HG03095 (cell line): Measurements from ENCODE around the gene ERC1.
A peak's percentile ranks its signal among the peaks of the same experiment; 100 is the strongest.
"Not testable (repeated sequence)": the region's sequence is repeated elsewhere in the genome, so short reads cannot be mapped to it uniquely, and the experiment has no call there.

Experiments used
- ATAC-seq: cut with Tn5 transposase; IDR thresholded peaks from one replicate; pipeline ENCODE4 v1.9.1; 2021; ENCODE audit warnings: moderate library complexity; ENCODE audit not compliant: unreplicated experiment

Gene ERC1

DNA sequence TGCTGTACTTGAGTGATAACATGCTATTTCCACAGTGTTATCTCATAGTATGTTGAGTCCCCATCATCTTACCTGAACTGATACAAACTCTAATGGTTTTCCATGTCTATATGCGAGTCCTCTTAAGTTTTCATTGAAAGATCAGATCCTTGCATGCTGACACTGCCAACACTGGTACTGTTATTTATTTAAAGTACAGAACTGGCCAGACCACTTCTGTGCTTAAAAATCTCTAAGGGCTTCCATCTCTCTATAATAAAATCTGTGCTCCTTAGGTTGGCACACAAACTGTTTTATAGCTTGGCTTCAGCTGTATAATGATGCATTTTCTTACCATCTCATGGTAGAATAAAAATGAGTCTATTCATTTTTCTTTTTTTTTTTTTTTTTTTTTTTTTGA is 188.1 kb downstream of the ERC1 start:
- no peak for ATAC-seq

DNA sequence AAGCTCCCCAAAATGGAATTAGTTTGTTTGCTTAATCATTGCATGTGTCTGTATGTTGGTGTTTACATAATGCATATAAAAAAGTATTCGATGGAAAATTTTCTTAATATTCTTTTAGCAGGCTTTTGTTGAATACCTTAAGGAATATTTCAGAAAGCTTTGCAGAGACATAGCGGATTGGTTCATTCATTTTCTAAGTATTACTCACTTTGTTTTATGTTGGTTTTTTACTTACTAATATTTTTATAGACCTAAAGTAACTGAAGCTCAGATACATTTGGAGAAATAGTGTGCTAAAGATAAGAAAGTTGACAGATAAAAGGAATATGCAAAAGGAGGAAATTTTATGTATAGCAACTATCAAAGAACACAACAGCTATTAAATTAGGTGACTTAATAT is 191.0 kb downstream of the ERC1 start:
- no peak for ATAC-seq

DNA sequence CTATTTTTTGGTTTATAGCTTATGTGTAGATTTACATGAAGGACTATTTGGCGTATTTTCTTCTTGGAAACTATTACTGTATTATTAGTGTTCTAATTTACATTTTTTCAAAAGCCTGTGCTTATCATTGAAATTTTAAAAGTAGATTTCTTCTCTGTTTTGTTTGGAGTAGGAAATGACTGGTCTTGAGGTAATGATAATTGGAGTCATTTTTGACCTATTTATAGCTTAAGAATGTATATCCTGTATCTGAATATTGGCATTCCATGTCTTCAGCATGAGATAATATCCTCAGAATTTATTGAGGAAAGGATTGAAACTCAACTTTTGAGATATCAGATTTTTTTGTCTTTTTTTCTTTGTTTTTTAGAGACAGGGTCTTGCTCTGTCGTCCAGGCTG is 193.4 kb downstream of the ERC1 start:
- ATAC-seq, result no peak

DNA sequence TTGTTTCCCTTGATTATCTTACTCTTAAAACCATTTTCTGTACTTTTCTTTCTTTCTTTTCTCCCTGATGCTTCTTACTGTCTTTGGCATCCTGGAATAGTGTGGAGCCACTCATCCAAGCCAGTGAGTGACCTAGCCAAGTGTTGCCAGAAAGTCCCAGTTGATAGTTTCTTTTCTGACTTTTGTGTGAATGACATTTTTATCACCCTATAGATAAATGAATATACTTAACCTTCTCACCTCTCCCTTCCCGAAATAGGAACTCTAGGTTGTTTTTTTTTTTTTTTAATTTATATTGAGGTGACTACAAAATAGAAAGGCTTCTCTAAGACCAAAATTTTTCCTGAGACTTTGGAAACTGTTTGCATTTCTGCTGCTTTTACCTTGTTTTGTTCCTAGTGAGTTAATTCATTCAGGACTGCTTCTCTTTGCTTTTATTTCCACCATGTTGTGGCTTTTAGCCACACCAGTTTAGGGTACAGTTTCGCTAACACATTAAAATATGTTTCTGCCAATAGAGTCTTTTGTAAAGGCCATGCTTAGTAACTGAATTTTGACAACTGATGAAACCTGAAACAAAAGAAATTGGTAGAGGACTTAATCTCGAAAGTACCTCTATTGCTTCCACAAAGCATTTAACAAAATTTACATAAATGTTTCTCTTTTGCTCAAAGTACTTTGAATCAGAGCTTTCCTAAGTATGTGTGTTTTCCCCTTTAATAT is 194.6 kb downstream of the ERC1 start:
- ATAC-seq, result peak; percentile 54

DNA sequence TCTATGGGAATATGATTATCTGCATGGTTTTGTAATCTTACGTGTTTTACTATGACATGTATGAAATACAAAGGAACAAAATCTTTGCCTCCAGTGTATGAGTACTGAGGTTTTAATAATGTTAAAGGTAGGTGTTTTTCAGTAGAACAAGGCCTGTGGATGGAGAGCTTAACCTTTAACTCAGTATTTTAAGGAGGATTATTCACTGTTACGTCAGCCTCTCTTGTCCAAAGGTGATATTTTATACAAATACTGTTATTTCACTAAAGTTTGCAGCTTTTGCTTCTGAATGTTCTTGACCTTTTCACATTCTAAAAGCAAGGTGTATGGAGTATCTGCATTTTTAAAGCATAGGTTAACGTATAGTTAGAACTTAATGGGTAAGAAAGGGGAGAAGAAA is 195.3 kb downstream of the ERC1 start:
- no peak for ATAC-seq

DNA sequence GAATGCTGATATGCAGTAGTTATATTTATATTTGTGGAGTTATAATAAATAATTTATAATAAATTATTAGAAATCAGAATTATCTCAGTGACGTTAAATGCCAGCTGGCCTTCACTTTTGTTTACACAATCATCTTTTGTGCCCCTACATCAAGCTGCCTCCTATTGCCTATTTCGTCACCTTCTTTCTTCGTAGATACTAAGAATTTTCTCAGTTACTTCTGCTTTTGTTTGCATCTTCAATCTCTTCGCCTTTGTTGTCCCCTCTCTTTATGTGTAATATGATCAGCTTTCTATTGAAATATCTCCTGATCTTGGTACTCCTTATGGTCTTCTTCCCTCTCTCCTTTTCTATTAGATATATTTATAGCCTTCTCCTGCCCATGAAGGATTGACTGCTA is 197.0 kb downstream of the ERC1 start:
- no peak for ATAC-seq

DNA sequence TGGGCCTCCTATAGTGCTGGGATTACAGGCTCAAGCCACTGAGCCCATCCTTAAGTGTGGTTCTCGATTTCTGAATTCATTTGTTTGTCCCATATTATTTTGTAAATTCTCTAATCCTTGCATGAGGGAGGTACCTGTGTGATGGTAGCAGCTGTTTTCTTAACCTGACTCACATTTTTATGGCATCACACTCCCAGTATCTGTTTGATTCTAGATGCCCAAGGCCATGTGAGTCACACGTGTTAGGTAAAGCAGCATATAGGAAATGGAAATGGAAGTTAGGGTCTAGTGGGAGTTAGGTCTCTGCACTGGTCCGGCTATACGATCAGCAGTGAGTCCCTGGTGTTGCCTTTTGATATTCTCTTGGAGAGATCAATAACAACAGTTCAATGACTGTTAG is 198.1 kb downstream of the ERC1 start:
- no peak for ATAC-seq

DNA sequence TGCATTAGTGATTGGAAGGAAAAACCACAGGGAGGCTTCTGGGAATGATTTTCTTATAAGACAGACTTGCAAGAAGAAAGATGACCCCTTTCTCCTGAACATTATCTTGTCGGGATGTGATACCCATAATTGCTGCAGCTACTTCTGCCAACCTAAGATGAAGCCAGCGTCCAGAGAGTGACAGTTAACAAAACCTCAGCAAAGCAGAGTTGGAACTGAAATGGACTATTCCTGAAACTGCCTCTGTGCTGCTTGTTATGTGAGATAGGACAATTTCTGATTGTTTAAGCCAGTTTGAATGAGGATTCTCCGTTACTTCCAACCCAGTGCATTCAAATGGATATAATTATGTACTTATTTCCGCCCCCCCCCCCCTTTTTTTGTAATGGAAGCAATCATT is 204.5 kb downstream of the ERC1 start:
- ATAC-seq, result no peak

DNA sequence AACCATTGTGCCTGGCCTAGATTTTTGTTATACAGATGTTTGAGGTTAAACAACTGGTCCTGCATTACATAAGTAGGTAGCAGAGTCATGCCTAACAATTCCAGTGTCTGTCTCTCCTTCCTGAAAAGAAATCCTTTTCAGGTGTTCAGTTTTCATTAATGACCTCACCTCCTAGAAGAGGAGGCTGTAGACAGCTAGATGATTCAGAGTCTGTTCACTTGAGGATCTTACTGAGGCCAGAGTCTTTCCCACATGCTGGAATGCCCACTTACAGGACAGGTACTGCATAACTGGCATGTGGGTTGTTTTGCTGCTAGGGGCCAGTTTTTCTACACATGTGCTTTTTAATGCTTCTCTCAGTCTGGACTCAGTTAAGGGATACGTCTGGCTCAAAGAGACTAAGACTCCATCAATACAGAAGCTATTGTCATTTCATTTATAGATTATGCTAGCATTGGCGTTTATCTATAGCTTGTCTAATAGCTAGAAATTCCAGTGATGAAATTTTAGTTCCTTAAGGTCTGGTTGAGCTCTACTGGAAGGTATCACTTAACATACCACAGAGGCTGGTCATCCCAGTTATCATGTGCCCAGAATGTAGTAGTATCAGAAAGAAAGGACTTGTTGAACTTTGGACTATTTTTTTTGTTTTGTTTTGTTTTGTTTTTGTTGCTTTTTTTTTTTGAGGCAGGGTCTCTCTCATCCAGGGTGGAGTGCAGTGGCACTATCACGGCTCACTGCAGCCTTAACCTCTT is 206.4 kb downstream of the ERC1 start:
- ATAC-seq, result no peak

DNA sequence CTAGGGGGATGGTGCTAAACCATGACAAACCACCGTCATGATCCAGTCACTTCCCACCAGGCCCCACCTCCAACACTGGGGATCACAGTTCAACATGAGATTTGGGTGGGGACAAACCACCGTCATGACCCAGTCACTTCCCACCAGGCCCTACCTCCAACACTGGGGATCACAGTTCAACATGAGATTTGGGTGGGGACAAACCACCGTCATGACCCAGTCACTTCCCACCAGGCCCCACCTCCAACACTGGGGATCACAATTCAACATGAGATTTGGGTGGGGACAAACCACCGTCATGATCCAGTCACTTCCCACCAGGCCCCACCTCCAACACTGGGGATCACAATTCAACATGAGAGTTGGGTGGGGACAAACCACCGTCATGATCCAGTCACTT is 207.8 kb downstream of the ERC1 start:
- ATAC-seq, result not testable (repeated sequence)

DNA sequence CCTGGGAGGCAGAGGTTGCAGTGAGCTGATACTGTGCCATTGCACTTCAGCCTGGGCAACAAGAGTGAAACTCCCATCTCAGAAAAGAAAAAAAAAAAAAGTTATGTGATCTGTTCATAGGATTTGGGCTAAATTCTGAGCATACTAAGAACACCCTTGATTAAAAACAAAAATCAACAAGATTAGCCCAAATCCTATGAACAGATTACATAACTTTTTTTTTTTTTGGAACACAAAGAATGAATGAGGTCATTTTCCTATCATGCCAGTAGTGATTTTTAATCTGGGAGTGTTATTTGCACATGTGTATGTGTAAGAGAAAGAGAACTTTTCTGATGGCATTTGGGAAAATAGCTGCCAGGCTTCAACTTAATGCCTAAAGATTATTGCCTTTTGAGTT is 208.7 kb downstream of the ERC1 start:
- ATAC-seq, result no peak

DNA sequence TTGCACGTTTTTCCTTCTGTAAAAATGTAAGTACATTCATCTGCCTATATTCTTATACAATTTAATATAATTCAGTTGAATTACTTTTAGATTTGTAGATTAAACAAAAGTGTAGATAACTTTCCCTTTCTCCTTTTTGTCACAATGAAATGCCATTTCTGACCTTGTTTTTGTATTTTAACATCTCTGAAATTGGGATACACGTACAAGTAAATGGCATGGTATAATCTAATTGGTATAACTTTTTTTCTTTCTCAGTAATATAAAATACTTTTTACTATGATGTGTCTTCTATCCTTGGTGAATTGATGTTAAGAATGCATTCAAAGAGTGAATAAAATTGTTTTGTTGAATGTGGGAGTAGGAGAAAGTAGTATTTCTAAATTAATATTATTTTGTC is 210.0 kb downstream of the ERC1 start:
- ATAC-seq, result no peak

DNA sequence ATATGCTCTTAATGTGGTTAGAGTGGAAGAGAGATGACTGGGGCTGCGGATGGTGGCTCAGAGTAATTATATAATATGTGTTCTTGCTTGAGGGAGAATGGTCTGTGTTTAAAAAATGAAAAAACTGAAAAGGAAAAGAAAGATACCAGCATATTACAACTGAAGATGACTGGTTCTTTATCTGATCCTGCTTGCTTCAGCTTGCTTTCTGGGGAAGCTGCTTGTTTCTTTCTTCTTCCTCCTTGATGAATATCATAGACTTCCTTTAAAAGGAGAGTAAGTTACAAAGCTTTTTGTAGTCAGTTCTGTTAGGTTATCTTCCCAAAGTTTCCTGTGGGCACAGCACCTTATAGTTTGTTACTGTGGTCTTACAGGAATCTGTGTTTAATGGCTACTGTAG is 210.9 kb downstream of the ERC1 start:
- no peak for ATAC-seq

DNA sequence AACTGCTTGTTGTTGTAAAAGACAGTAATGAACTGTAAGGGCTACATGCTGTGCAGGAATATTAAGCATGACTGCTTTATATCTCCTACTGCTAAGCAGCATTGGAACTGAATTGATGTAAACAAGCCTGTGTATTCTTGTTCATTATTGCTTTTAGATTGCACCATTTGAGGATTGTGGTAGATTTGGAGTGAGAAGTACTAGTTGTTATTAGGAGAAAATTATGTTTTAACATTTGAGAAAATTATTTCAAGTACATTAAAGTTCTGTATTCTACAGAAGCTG is 212.7 kb downstream of the ERC1 start:
- ATAC-seq, result no peak

DNA sequence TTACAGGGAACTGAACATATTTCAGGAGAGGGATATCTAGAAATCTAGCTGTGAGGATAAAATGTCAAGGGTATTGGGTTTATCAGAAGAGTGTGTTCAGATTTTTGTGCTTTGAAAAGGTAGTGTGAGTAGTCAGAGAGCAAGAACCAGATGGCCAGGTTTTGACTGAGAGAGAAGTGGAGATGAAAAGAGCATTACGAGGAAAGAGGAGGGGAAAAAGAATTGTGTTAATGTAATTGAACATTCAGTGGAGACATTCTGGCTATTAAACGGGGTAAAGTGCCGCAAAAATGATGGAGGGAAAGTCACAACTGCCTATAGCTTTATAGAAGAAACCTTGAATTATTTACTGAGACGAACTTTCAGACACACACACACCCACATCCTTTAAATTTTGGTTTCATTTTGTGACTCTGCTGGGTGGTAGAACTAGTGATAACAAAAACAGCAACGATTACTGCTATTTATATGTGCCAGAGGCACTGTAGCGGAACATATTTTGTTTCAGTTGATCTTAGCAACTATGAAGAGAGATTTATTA is 213.6 kb downstream of the ERC1 start:
- peak; percentile 84 for ATAC-seq

DNA sequence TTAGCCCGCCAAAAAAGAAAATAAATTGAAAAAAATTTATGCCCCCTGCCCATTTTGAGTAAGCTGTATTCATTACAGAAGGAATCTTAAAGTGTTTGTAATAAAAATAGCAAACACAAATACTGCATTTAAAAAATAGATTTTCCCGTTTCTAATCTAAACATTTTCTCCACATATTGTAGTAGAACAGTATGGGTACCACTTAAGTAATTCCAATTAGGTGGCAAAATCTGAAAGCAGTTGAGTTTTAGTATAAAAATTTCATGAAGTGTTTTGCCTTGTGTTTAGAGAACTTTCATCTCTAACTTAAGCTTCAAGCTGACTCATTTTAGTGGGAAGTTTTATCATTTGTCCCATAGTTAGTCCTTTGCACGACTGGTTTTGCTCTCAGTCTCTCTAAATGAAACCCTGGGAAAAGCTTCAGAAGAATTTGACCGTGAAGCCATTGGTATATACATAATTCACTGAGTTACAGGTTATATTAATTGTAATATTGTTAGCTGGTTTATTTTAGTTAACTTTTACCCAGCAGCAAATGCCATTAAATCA is 214.6 kb downstream of the ERC1 start:
- ATAC-seq, result no peak

DNA sequence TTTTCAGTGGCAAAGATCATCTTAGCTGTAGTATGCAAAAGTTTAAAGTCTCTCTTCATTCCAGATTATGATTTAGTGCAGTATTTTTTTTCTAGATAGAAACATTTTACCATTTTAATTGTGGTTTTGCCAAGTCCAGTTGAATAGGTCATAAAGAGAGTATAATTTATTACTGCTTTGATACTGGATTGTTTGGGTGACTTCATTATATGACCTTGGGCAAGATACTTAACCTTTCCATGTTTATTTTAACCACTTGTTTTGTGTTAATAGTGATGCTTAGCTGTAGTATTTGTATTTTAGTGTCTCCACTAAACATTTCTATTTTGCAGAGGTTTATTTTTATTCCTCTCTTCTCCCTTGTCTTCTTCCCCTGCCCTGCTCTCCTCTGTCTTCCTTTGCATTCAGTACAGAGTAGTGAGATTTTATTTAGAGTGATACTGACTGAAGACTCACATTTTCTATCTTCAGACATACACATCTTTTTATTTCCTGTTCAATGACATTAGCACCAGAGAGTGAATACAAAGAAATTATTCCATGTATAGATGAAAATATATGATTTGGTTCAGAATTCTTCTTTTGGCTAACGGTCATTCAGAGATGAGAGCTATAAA is 215.2 kb downstream of the ERC1 start:
- no peak for ATAC-seq

DNA sequence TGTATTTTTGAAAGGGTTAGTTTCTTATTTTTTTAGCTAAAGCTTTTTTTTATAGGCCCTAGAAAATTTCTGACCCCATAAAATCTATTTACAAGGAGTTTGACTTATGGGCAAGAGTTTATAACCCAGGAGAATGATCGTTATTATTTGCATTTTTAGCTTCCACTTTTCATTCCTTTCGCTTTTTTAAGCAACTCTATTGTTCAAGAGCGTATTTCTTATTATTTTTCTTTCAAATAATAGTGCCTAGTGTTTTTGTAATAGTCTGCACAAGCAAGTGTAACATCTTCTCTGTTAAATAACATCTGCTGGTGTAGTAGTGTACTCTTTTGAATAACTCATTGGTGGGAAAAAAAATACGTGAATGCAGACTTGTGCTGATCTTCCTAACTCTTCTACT is 216.3 kb downstream of the ERC1 start:
- no peak for ATAC-seq

DNA sequence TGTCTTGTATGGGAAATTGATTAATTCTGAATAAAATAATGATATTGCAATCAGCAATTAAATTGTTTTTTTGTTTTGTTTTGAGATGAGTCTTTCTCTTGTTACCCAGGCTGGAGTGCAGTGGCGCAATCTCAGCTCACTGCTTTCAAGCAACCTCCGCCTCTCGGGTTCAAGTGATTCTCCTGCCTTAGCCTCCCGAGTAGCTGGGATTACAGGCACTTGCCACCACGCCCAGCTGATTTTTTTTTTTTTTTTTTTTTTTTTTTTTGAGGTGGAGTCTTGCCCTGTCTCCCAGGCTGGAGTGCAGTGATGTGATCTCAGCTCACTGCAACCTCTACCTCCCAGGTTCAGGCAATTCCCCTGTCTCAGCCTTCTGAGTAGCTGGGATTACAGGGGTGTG is 217.7 kb downstream of the ERC1 start:
- not testable (repeated sequence) for ATAC-seq

DNA sequence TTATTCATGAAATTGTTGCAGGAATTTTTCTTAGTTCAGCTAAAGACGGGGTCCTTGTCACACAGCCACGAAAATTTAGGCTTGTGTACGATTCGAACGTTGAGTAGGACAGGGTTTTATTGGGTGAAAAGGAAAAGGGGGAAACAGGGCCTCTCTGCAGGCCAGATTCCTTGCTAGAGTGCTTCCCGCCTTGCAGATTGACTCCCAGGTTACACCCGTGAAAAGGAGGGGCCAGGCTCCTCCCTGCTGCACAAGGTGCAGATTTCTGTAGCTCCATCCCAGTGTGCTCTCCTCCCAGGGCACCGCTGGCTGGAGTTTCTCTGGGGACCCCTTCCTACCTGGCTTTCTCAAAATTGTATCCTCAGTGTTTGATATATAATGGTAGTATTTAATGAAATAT is 221.5 kb downstream of the ERC1 start:
- ATAC-seq, result no peak

DNA sequence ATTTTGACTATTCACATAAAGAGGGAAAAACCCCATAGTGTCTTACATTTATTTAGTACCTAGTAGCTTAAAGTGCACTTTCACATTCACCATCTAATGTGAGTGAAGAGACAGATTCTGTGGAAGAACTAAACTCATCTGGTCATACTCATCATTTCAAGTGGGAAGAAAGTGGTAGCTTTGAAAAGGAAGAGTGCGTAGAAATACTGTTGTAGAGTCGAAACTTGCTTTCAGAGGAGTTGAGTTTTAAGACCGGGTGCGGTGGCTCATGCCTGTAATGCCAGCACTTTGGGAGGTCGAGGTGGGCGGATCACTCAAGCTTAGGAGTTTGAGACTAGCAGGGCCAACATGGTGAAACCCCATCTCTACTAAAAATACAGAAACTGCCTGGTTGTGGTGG is 222.2 kb downstream of the ERC1 start:
- no peak for ATAC-seq

DNA sequence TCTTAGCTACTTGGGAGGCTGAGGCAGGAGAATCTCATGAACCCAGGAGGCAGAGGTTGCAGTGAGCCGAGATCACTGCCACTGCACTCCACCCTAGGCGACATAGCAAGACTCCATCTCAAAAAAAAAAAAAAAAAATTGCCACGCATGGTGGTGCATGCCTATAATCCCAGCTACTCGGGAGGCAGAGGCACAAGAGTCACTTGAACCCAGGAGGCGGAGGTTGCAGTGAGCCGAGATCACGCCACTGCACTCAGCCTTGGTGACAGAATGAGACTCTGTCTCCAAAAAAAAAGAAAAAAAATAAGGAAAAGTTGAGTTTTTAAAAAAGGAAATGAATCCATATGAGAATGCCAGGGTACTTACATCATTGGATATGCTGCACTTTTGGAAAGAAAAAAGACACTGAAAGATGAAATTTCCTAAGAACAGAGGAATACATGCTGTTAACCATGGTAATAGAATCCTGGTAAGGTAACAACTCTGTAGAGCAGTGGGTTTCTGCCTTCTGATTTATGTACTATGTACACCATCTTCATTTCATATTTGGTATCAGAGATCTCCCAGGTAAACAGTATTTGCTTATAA is 222.7 kb downstream of the ERC1 start:
- no peak for ATAC-seq
